ENCODE results near the gene PCBP1.
"Not testable (repeated sequence)": the region's sequence is repeated elsewhere in the genome, so short reads cannot be mapped to it uniquely, and the experiment has no call there.

PCBP1 gene

GRCh38 chr2:70087702-70088597 lies 673 bp downstream of the PCBP1 start:
- Mint-ChIP-seq H3K36me3 (peaks cover 29% of the 10 kb centered on the region), H3K4me3 (peak overlapping the region; percentile 93), H3K27ac (peak overlapping the region; percentile 100), H3K4me1 (peaks cover 51% of the 10 kb centered on the region), H3K27me3 (no peaks in the 10 kb centered on the region), H3K9me3 (no peaks in the 10 kb centered on the region)
- ATAC-seq (ENCODE audit: low read depth) (no peak), DNase-seq (ENCODE audit: low spot score in 2 of 2) (peak in 1 of 2 donors; percentile 27)

- no peaks in the 10 kb centered on the region for H3K27me3 Mint-ChIP-seq
- DNase-seq (ENCODE audit: low spot score in 2 of 2) (no peak), ATAC-seq (ENCODE audit: low read depth) (no peak)
- H3K9me3 Mint-ChIP-seq, result peaks cover 2% of the 10 kb centered on the region
- peaks cover 47% of the 10 kb centered on the region for H3K4me1 Mint-ChIP-seq
- peak overlapping the region; percentile 100 for H3K27ac Mint-ChIP-seq
- peaks cover 29% of the 10 kb centered on the region for H3K36me3 Mint-ChIP-seq
- H3K4me3 Mint-ChIP-seq, result peak overlapping the region; percentile 93
These were observed 1.4 kb downstream of the PCBP1 start for GRCh38 chr2:70088598-70089219.

- ATAC-seq (ENCODE audit: low read depth) (no peak), DNase-seq (ENCODE audit: low spot score in 2 of 2) (no peak)
- Mint-ChIP-seq H3K27ac (peak overlapping the region; percentile 100), H3K36me3 (peaks cover 29% of the 10 kb centered on the region), H3K4me1 (peaks cover 47% of the 10 kb centered on the region), H3K9me3 (peaks cover 2% of the 10 kb centered on the region), H3K27me3 (no peaks in the 10 kb centered on the region), H3K4me3 (peak overlapping the region; percentile 93)
These were observed 2.1 kb downstream of the PCBP1 start for GRCh38 chr2:70089220-70089982.

- H3K36me3 Mint-ChIP-seq, result peaks cover 29% of the 10 kb centered on the region
- peaks cover 51% of the 10 kb centered on the region for H3K4me1 Mint-ChIP-seq
- no peaks in the 10 kb centered on the region for H3K27me3 Mint-ChIP-seq
- no peak for DNase-seq (ENCODE audit: low spot score in 2 of 2)
- ATAC-seq (ENCODE audit: low read depth), result no peak
- H3K4me3 Mint-ChIP-seq, result peak overlapping the region; percentile 93
- peaks cover 2% of the 10 kb centered on the region for H3K9me3 Mint-ChIP-seq
- H3K27ac Mint-ChIP-seq, result peak overlapping the region; percentile 100
These were observed 2.8 kb downstream of the PCBP1 start for GRCh38 chr2:70089983-70090525.

- Mint-ChIP-seq H3K4me1 (peaks cover 50% of the 10 kb centered on the region), H3K27ac (peak overlapping the region; percentile 100), H3K4me3 (no peak overlapping the region), H3K9me3 (peaks cover 2% of the 10 kb centered on the region), H3K36me3 (peaks cover 29% of the 10 kb centered on the region), H3K27me3 (no peaks in the 10 kb centered on the region)
- no peak for ATAC-seq (ENCODE audit: low read depth)
- no peak for DNase-seq (ENCODE audit: low spot score in 2 of 2)
These were observed 3.5 kb downstream of the PCBP1 start for GRCh38 chr2:70090706-70091334.

- H3K4me3 Mint-ChIP-seq, result no peak overlapping the region
- ATAC-seq (ENCODE audit: low read depth) (no peak), DNase-seq (ENCODE audit: low spot score in 2 of 2) (no peak)
- no peaks in the 10 kb centered on the region for H3K27me3 Mint-ChIP-seq
- H3K36me3 Mint-ChIP-seq, result peaks cover 29% of the 10 kb centered on the region
- H3K4me1 Mint-ChIP-seq, result peaks cover 50% of the 10 kb centered on the region
- peak overlapping the region; percentile 29 for H3K27ac Mint-ChIP-seq
- peaks cover 2% of the 10 kb centered on the region for H3K9me3 Mint-ChIP-seq
These were observed 4.1 kb downstream of the PCBP1 start for GRCh38 chr2:70091364-70091763.

GRCh38 chr2:70091816-70092215 lies 4.5 kb downstream of the PCBP1 start:
- Mint-ChIP-seq H3K4me1 (peaks cover 50% of the 10 kb centered on the region), H3K27ac (peak overlapping the region; percentile 29), H3K4me3 (no peak overlapping the region), H3K9me3 (peaks cover 2% of the 10 kb centered on the region), H3K36me3 (peaks cover 29% of the 10 kb centered on the region), H3K27me3 (no peaks in the 10 kb centered on the region)
- DNase-seq (ENCODE audit: low spot score in 2 of 2) (no peak), ATAC-seq (ENCODE audit: low read depth) (no peak)

- not testable (repeated sequence) for ATAC-seq (ENCODE audit: low read depth); H3K4me3 Mint-ChIP-seq; DNase-seq (ENCODE audit: low spot score in 2 of 2); H3K27me3 Mint-ChIP-seq; H3K9me3 Mint-ChIP-seq
- Mint-ChIP-seq H3K27ac (peak overlapping the region; percentile 95), H3K36me3 (peaks cover 28% of the 10 kb centered on the region), H3K4me1 (peaks cover 50% of the 10 kb centered on the region)
These were observed 5.4 kb downstream of the PCBP1 start for GRCh38 chr2:70092576-70093243.

GRCh38 chr2:70094171-70094977 lies 7.1 kb downstream of the PCBP1 start:
- H3K27me3 Mint-ChIP-seq, result no peaks in the 10 kb centered on the region
- peak overlapping the region; percentile 88 for H3K4me3 Mint-ChIP-seq
- ATAC-seq (ENCODE audit: low read depth), result peak; percentile 6
- no peak for DNase-seq (ENCODE audit: low spot score in 2 of 2)
- H3K36me3 Mint-ChIP-seq, result peaks cover 16% of the 10 kb centered on the region
- peaks cover 2% of the 10 kb centered on the region for H3K9me3 Mint-ChIP-seq
- peaks cover 43% of the 10 kb centered on the region for H3K4me1 Mint-ChIP-seq
- peak overlapping the region; percentile 95 for H3K27ac Mint-ChIP-seq

- peak; percentile 98 for ATAC-seq (ENCODE audit: low read depth)
- peak; percentile 43 to 72 for DNase-seq (ENCODE audit: low spot score in 2 of 2)
- H3K4me1 Mint-ChIP-seq, result peaks cover 35% of the 10 kb centered on the region
- peaks cover 2% of the 10 kb centered on the region for H3K9me3 Mint-ChIP-seq
- H3K27me3 Mint-ChIP-seq, result no peaks in the 10 kb centered on the region
- H3K27ac Mint-ChIP-seq, result peak overlapping the region; percentile 95
- peaks cover 10% of the 10 kb centered on the region for H3K36me3 Mint-ChIP-seq
- peak overlapping the region; percentile 88 for H3K4me3 Mint-ChIP-seq
These were observed 7.9 kb downstream of the PCBP1 start for GRCh38 chr2:70094978-70095719.

GRCh38 chr2:70095720-70096670 lies 8.7 kb downstream of the PCBP1 start:
- Mint-ChIP-seq H3K4me3 (peak overlapping the region; percentile 18), H3K27ac (peak overlapping the region; percentile 95), H3K9me3 (peaks cover 2% of the 10 kb centered on the region), H3K4me1 (peaks cover 31% of the 10 kb centered on the region), H3K36me3 (peaks cover 7% of the 10 kb centered on the region), H3K27me3 (no peaks in the 10 kb centered on the region)
- DNase-seq (ENCODE audit: low spot score in 2 of 2) (no peak), ATAC-seq (ENCODE audit: low read depth) (no peak)
